Testis (tissue), 2 donors: ENCODE data around the gene SERBP1.

Experiments used
- POLR2A ChIP-seq: fragments of 450-650 bp; IDR thresholded peaks from one replicate; pipeline ENCODE4 v1.6.1; 2017; ENCODE audit warnings: antibody characterized with exemption, mild to moderate bottlenecking, moderate library complexity
- TF ChIP-seq, protein P1 (sequence below), 3 experiments: fragments of 450-650 bp in 2 of 3; fragments of 200-600 bp in 1 of 3; sonication (generic) in 1 of 3; IDR thresholded peaks; one replicate each; pipeline ENCODE4 v1.5.1; 2016 to 2019; ENCODE audit warnings: antibody characterized with exemption in 3 of 3, mild to moderate bottlenecking in 2 of 3, moderate library complexity in 1 of 3

DNA sequence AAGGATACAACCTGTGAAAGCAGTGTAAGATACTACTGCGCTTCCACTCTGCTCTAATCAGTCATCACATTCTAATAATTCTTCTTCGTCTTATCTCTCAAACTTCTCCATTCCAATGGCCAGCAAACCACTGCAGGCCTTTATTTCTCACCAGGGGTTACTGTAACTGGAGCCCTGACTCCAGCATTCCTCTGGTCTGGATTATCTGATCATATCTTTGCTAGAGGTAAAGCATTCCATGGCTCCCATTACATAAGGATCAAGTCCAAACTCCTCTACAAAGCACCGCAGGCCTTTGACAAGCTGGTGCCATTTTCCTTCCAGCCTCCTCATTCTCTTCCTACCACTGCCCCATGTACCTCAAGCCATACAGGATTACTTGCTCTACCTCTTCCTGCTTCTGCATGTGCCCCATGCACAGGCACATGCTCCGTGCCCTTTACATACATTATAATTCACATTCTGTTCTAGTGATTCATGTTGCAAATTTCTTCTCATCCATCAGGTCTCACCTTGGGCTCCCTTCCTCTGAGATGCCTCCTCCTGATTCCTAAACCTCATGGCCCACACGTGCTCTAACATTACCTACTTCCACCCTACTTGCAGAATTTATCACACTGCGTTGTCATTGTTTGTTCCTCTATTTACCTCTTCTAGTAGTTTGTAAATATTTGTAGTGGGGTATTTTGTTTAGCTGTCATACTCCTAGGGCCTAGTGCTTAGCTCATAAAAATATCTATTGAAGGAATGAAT is 9.3 kb upstream of the SERBP1 start:
- TF ChIP-seq, protein P1, sequence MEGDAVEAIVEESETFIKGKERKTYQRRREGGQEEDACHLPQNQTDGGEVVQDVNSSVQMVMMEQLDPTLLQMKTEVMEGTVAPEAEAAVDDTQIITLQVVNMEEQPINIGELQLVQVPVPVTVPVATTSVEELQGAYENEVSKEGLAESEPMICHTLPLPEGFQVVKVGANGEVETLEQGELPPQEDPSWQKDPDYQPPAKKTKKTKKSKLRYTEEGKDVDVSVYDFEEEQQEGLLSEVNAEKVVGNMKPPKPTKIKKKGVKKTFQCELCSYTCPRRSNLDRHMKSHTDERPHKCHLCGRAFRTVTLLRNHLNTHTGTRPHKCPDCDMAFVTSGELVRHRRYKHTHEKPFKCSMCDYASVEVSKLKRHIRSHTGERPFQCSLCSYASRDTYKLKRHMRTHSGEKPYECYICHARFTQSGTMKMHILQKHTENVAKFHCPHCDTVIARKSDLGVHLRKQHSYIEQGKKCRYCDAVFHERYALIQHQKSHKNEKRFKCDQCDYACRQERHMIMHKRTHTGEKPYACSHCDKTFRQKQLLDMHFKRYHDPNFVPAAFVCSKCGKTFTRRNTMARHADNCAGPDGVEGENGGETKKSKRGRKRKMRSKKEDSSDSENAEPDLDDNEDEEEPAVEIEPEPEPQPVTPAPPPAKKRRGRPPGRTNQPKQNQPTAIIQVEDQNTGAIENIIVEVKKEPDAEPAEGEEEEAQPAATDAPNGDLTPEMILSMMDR (IDR thresholded peaks at IDR 0.05) = no peak
- no peak for TF ChIP-seq POLR2A
